ENCODE measurements around the gene B3GAT1.
"Not testable (repeated sequence)": the region's sequence is repeated elsewhere in the genome, so short reads cannot be mapped to it uniquely, and the experiment has no call there.

B3GAT1 gene

GRCh38 chr11:134412203-134413042, at the start of gene B3GAT1:
TSS of gene B3GAT1 (minus strand) at chr11:134412242. CDS start at chr11:134387659, 24,583 bp downstream.
- no peak for DNase-seq (ENCODE audit: low read depth in 2 of 2, low spot score in 1 of 2)

- DNase-seq (ENCODE audit: low read depth in 2 of 2, low spot score in 1 of 2): no peak
Measured at GRCh38 chr11:134461621-134462020, 49.6 kb upstream of the B3GAT1 start.

GRCh38 chr11:134460881-134461280, 48.8 kb upstream of the B3GAT1 start:
- DNase-seq (ENCODE audit: low read depth in 2 of 2, low spot score in 1 of 2): no peak

- no peak for DNase-seq (ENCODE audit: low read depth in 2 of 2, low spot score in 1 of 2)
Measured at GRCh38 chr11:134460062-134460561, 48.1 kb upstream of the B3GAT1 start.

GRCh38 chr11:134459246-134460061, 47.4 kb upstream of the B3GAT1 start:
- no peak for DNase-seq (ENCODE audit: low read depth in 2 of 2, low spot score in 1 of 2)

- not testable (repeated sequence) for DNase-seq (ENCODE audit: low read depth in 2 of 2, low spot score in 1 of 2)
Measured at GRCh38 chr11:134457411-134458007, 45.5 kb upstream of the B3GAT1 start.

GRCh38 chr11:134455516-134455915, 43.5 kb upstream of the B3GAT1 start:
- DNase-seq (ENCODE audit: low read depth in 2 of 2, low spot score in 1 of 2): no peak

- DNase-seq (ENCODE audit: low read depth in 2 of 2, low spot score in 1 of 2): no peak
Measured at GRCh38 chr11:134454146-134454690, 42.2 kb upstream of the B3GAT1 start.

GRCh38 chr11:134453441-134453840, 41.4 kb upstream of the B3GAT1 start:
- DNase-seq (ENCODE audit: low read depth in 2 of 2, low spot score in 1 of 2): no peak

- DNase-seq (ENCODE audit: low read depth in 2 of 2, low spot score in 1 of 2): no peak
Measured at GRCh38 chr11:134452838-134453155, 40.8 kb upstream of the B3GAT1 start.

- DNase-seq (ENCODE audit: low read depth in 2 of 2, low spot score in 1 of 2): no peak
Measured at GRCh38 chr11:134452026-134452837, 40.2 kb upstream of the B3GAT1 start.

GRCh38 chr11:134450186-134450585, 38.1 kb upstream of the B3GAT1 start:
- no peak for DNase-seq (ENCODE audit: low read depth in 2 of 2, low spot score in 1 of 2)

- DNase-seq (ENCODE audit: low read depth in 2 of 2, low spot score in 1 of 2): no peak
Measured at GRCh38 chr11:134449713-134450112, 37.7 kb upstream of the B3GAT1 start.

- DNase-seq (ENCODE audit: low read depth in 2 of 2, low spot score in 1 of 2): no peak
Measured at GRCh38 chr11:134449051-134449450, 37.0 kb upstream of the B3GAT1 start.

- no peak for DNase-seq (ENCODE audit: low read depth in 2 of 2, low spot score in 1 of 2)
Measured at GRCh38 chr11:134447696-134448095, 35.7 kb upstream of the B3GAT1 start.

GRCh38 chr11:134445601-134446325, 33.7 kb upstream of the B3GAT1 start:
- no peak for DNase-seq (ENCODE audit: low read depth in 2 of 2, low spot score in 1 of 2)

- not testable (repeated sequence) for DNase-seq (ENCODE audit: low read depth in 2 of 2, low spot score in 1 of 2)
Measured at GRCh38 chr11:134444160-134445108, 32.4 kb upstream of the B3GAT1 start.

GRCh38 chr11:134443246-134443645, 31.2 kb upstream of the B3GAT1 start:
- DNase-seq (ENCODE audit: low read depth in 2 of 2, low spot score in 1 of 2): no peak

GRCh38 chr11:134442246-134442645, 30.2 kb upstream of the B3GAT1 start:
- DNase-seq (ENCODE audit: low read depth in 2 of 2, low spot score in 1 of 2): no peak
